DND-41 (cell line): Measurements from ENCODE around the gene MIEF1.
A peak's percentile ranks its signal among the peaks of the same experiment; 100 is the strongest.

Source experiments
- ATAC-seq: fragments of 200-7000 bp; cut with Tn5 transposase; 3 replicates; pipeline ENCODE4 v1.9.1; 2021; ENCODE audit warnings: low read depth; ENCODE audit not compliant: insufficient read depth
- DNase-seq: peaks from one replicate; pipeline ENCODE4 v3.0.0-alpha.2; 2020
- H2AFZ ChIP-seq: 2 replicates; pipeline ENCODE4 v1.6.0; 2012; ENCODE audit warnings: low read depth, low read length
- H3K27ac ChIP-seq: 2 replicates; pipeline ENCODE4 v1.5.1; 2012; ENCODE audit warnings: low read length, inconsistent platforms
- H3K27me3 ChIP-seq: fragments of 200-600 bp; sonication (generic); 2 replicates; pipeline ENCODE4 v1.6.0; 2012; ENCODE audit warnings: low read length, mild to moderate bottlenecking, inconsistent platforms; ENCODE audit not compliant: insufficient read depth, poor library complexity
- H3K36me3 ChIP-seq: 2 replicates; pipeline ENCODE4 v1.5.1; 2012; ENCODE audit warnings: low read length, inconsistent platforms; ENCODE audit not compliant: insufficient read depth
- H3K4me1 ChIP-seq: 2 replicates; pipeline ENCODE4 v1.5.1; 2012; ENCODE audit warnings: mild to moderate bottlenecking, low read length; ENCODE audit not compliant: insufficient read depth
- H3K4me2 ChIP-seq: 2 replicates; pipeline ENCODE4 v1.6.0; 2012; ENCODE audit warnings: mild to moderate bottlenecking, moderate library complexity, low read length, inconsistent platforms; ENCODE audit not compliant: insufficient read depth
- H3K4me3 ChIP-seq, 2 experiments: fragments of 200-600 bp in 1 of 2; shearing (Covaris generic) in 1 of 2; 2 replicates each; pipeline ENCODE4 v1.5.1; 2012 to 2016; ENCODE audit warnings: inconsistent platforms in 2 of 2, low read length in 2 of 2, mild to moderate bottlenecking in 2 of 2, low read depth in 1 of 2, moderate library complexity in 1 of 2
- H3K79me2 ChIP-seq: 2 replicates; pipeline ENCODE4 v1.6.0; 2012; ENCODE audit warnings: low read length, inconsistent platforms; ENCODE audit not compliant: insufficient read depth
- H3K9ac ChIP-seq: 2 replicates; pipeline ENCODE4 v1.6.0; 2012; ENCODE audit warnings: low read depth, mild to moderate bottlenecking, inconsistent platforms, low read length, moderate library complexity
- H3K9me3 ChIP-seq: 2 replicates; pipeline ENCODE4 v1.5.1; 2012; ENCODE audit warnings: low read length, moderate library complexity, mild to moderate bottlenecking, inconsistent platforms; ENCODE audit not compliant: insufficient read depth, severe bottlenecking
- H4K20me1 ChIP-seq: 2 replicates; pipeline ENCODE4 v1.6.0; 2012; ENCODE audit warnings: low read length; ENCODE audit not compliant: insufficient read depth
- CTCF ChIP-seq: IDR thresholded peaks from 2 replicates; pipeline ENCODE4 v1.5.1; 2012; ENCODE audit warnings: borderline replicate concordance, low read length, moderate library complexity, mild to moderate bottlenecking; ENCODE audit not compliant: poor library complexity, severe bottlenecking; ENCODE audit errors: extremely low read depth
- EZH2 ChIP-seq: IDR thresholded peaks from 3 replicates; pipeline ENCODE4 v1.6.1; 2012; ENCODE audit warnings: borderline replicate concordance, low read depth, mild to moderate bottlenecking, moderate library complexity, low read length, inconsistent platforms; ENCODE audit not compliant: severe bottlenecking

MIEF1 gene

GRCh38 chr22:39457556-39458443 is 44.3 kb upstream of the MIEF1 start:
- no peak overlapping the region for H3K4me3 ChIP-seq
- H2AFZ ChIP-seq: no peak overlapping the region
- TF ChIP-seq EZH2 (no peak), CTCF (no peak)
- H3K27me3 ChIP-seq: peaks cover 3% of the 10 kb centered on the region
- H3K9ac ChIP-seq: no peak overlapping the region
- H3K4me2 ChIP-seq: no peak overlapping the region
- H3K27ac ChIP-seq: no peak overlapping the region
- ATAC-seq (peak; percentile 52), DNase-seq (no peak)
- no peaks in the 10 kb centered on the region for H3K36me3 ChIP-seq
- peaks cover 3% of the 10 kb centered on the region; the same call in 1 of the 2 replicates for H4K20me1 ChIP-seq
- H3K9me3 ChIP-seq: no peaks in the 10 kb centered on the region
- no peaks in the 10 kb centered on the region for H3K79me2 ChIP-seq
- H3K4me1 ChIP-seq: no peaks in the 10 kb centered on the region

DNA sequence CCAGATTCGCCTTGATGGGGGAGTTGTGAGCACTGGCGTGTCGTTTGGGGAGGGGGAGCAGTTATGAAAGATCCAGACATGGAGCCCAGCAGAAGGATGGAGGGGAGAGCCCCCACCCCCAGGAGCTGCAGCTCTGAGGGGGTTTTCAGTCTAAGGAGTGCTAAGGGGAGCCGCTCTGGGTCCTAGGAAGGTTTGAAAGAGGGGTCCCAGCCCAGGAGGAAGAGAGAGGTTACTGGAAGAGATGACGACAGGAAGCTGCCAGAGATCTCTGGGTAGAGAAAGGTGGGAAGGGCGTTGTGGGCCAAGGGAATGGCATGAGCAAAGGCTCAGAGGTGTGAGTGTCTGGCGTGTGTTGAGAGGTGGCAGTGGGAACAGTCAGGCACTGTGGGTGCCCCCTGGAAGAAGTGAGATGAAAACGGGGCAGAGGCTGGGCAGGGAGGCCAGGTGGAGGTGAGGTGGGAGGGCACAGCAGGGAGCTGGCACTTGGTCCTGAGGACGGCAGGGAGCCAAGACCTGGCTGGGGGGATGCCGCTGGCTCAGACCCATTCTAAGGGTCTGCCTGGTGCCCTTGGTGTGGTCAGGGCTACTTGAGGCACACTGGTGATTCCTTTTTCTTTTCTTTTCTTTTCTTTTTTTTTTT is 43.5 kb upstream of the MIEF1 start:
- Histone ChIP-seq H3K4me2 (no peak overlapping the region), H3K4me3 (no peak overlapping the region), H3K36me3 (no peaks in the 10 kb centered on the region), H3K9ac (no peak overlapping the region), H4K20me1 (peaks cover 3% of the 10 kb centered on the region; the same call in 1 of the 2 replicates), H3K27me3 (peaks cover 3% of the 10 kb centered on the region), H3K27ac (no peak overlapping the region), H3K4me1 (no peaks in the 10 kb centered on the region), H2AFZ (no peak overlapping the region), H3K79me2 (no peaks in the 10 kb centered on the region), H3K9me3 (no peaks in the 10 kb centered on the region)
- no peak for TF ChIP-seq CTCF
- no peak for TF ChIP-seq EZH2
- DNase-seq: no peak
- ATAC-seq: no peak

- Histone ChIP-seq H3K4me3 (no peak overlapping the region), H3K9ac (no peak overlapping the region), H3K79me2 (no peaks in the 10 kb centered on the region), H3K4me2 (no peak overlapping the region), H3K27me3 (peaks cover 3% of the 10 kb centered on the region), H3K9me3 (no peaks in the 10 kb centered on the region), H4K20me1 (peaks cover 3% of the 10 kb centered on the region; the same call in 1 of the 2 replicates), H3K4me1 (no peaks in the 10 kb centered on the region), H2AFZ (no peak overlapping the region), H3K36me3 (no peaks in the 10 kb centered on the region), H3K27ac (no peak overlapping the region)
- DNase-seq (no peak), ATAC-seq (no peak)
- no peak for TF ChIP-seq CTCF
- TF ChIP-seq EZH2: no peak
Observed at GRCh38 chr22:39459681-39460080, 42.4 kb upstream of the MIEF1 start.
